Endothelial cell of umbilical vein (primary cell): Measurements from ENCODE around the gene NTSR1. TPM values are rescaled to one million over a fixed set of nuclear protein-coding genes. Genes with fewer than 3 reads are reported as not detected.

ENCODE experiments used
- BruUV-seq: library from RNA; stranded (reverse); fragments of 400-500 nt; replicated peaks from 2 replicates; lab custom pipeline; 2021; lab: Mats Ljungman, UMichigan
- CTCF ChIA-PET: fragments of 300-600, 350-600 bp; sonication (Branson Sonifier 250); formaldehyde crosslinking; loops from one replicate; lab custom pipeline; 2021; ENCODE audit warnings: antibody characterized with exemption, inconsistent platforms; lab: Charles Lee
- POLR2A ChIA-PET: fragments of 300-600, 350-600 bp; sonication (Branson Sonifier 250); formaldehyde crosslinking; loops from one replicate; lab custom pipeline; 2021; ENCODE audit warnings: antibody characterized with exemption, inconsistent platforms; lab: Charles Lee
- DNase-seq: peaks from one replicate; pipeline ENCODE4 v3.0.0-alpha.2; 2011; ENCODE audit warnings: low read depth, low spot score
- FAIRE-seq: peaks from 2 replicates; lab custom pipeline; 2011; peaks lifted over from hg19 to GRCh38; lab: Jason Lieb, UNC
- H2AFZ ChIP-seq: 2 replicates; pipeline ENCODE4 v1.6.0; 2012; ENCODE audit warnings: low read depth, low read length, control low read depth, inconsistent platforms
- H3K27ac ChIP-seq: 2 replicates; pipeline ENCODE4 v1.5.1; 2011; ENCODE audit warnings: low read depth, mild to moderate bottlenecking, control low read depth, low read length, moderate library complexity; ENCODE audit not compliant: insufficient read depth
- H3K27me3 ChIP-seq, 2 experiments: 2 replicates each; pipeline versions ENCODE4 v1.6.0 to v1.6.1; 2011; ENCODE audit warnings: low read length in 2 of 2, mixed read lengths in 1 of 2; ENCODE audit not compliant: control insufficient read depth in 2 of 2, insufficient read depth in 2 of 2
- H3K36me3 ChIP-seq, 2 experiments: 2 replicates in 1 of 2; 3 replicates in 1 of 2; pipeline ENCODE4 v1.5.1; 2011; ENCODE audit warnings: low read length in 2 of 2, mild to moderate bottlenecking in 1 of 2, moderate library complexity in 1 of 2; ENCODE audit not compliant: control insufficient read depth in 2 of 2, insufficient read depth in 2 of 2; ENCODE audit errors: extremely low read depth in 1 of 2
- H3K4me1 ChIP-seq: 3 replicates; pipeline ENCODE4 v1.5.1; 2011; ENCODE audit warnings: mild to moderate bottlenecking, low read length; ENCODE audit not compliant: control insufficient read depth, insufficient read depth; ENCODE audit errors: extremely low read depth
- H3K4me2 ChIP-seq: 2 replicates; pipeline ENCODE4 v1.6.1; 2011; ENCODE audit warnings: low read length, control low read depth, mixed read lengths; ENCODE audit not compliant: insufficient read depth
- H3K4me3 ChIP-seq, 3 experiments: fragments of 200-600 bp in 1 of 3; sonication (generic), shearing (Covaris generic) in 1 of 3; replicated peaks in 1 of 3; 2 replicates each; pipeline ENCODE4 v1.5.1; 2011 to 2016; ENCODE audit warnings: control low read depth in 3 of 3, low read length in 3 of 3, mild to moderate bottlenecking in 2 of 3, inconsistent platforms in 1 of 3, low read depth in 1 of 3, moderate library complexity in 1 of 3; ENCODE audit not compliant: insufficient read depth in 1 of 3
- H3K79me2 ChIP-seq: 2 replicates; pipeline ENCODE4 v1.6.0; 2012; ENCODE audit warnings: low read length, inconsistent platforms; ENCODE audit not compliant: control insufficient read depth, insufficient read depth
- H3K9ac ChIP-seq: replicated peaks from 2 replicates; pipeline ENCODE3; 2011; ENCODE audit warnings: low read length, control low read depth; ENCODE audit not compliant: insufficient read depth; ENCODE audit errors: extremely low read depth
- H3K9me1 ChIP-seq: replicated peaks from 3 replicates; pipeline ENCODE4 v1.6.0; 2011; ENCODE audit warnings: mild to moderate bottlenecking, low read length; ENCODE audit not compliant: control insufficient read depth, insufficient read depth; ENCODE audit errors: extremely low read depth
- H3K9me3 ChIP-seq: replicated peaks from 2 replicates; pipeline ENCODE4 v1.5.1; 2012; ENCODE audit warnings: low read length, inconsistent platforms; ENCODE audit not compliant: control insufficient read depth, insufficient read depth
- H4K20me1 ChIP-seq: replicated peaks from 2 replicates; pipeline ENCODE3; 2011; ENCODE audit warnings: mild to moderate bottlenecking, low read length; ENCODE audit not compliant: control insufficient read depth, insufficient read depth; ENCODE audit errors: extremely low read depth
- EZH2 ChIP-seq: IDR thresholded peaks from 2 replicates; pipeline ENCODE4 v1.6.1; 2012; ENCODE audit warnings: borderline replicate concordance, low read depth, mild to moderate bottlenecking, moderate library complexity, low read length, inconsistent platforms; ENCODE audit not compliant: severe bottlenecking
- FOS ChIP-seq: IDR thresholded peaks from 2 replicates; pipeline ENCODE4 v1.6.1; 2011; ENCODE audit warnings: mild to moderate bottlenecking, low read length, moderate library complexity, borderline replicate concordance; ENCODE audit not compliant: insufficient read depth
- GATA2 ChIP-seq: IDR thresholded peaks from 2 replicates; pipeline ENCODE4 v1.7.0; 2011; ENCODE audit warnings: low read depth, mild to moderate bottlenecking, moderate library complexity, mixed read lengths, low read length; ENCODE audit not compliant: insufficient read length, insufficient read depth
- JUN ChIP-seq: IDR thresholded peaks from 2 replicates; pipeline ENCODE4 v1.6.1; 2011; ENCODE audit warnings: borderline replicate concordance, low read depth; ENCODE audit not compliant: insufficient read length, insufficient read depth
- POLR2A ChIP-seq: IDR thresholded peaks from 2 replicates; pipeline ENCODE4 v1.6.1; 2012; ENCODE audit warnings: low read depth, mild to moderate bottlenecking, control low read depth, low read length
- dilution Hi-C: fragments of 300-500 bp; cut with MboI; formaldehyde crosslinking; loops from one replicate; pipeline ENCODE4 v1.15.0; 2019; ENCODE audit warnings: low sequenced_read_pairs; ENCODE audit not compliant: extremely low pct_ligation_motif_present
- intact Hi-C: fragments of 100-400 bp; cut with micrococcal nuclease; formaldehyde crosslinking; loops from one replicate; pipeline ENCODE4 v1.10.0; 2022
- polyA plus RNA-seq, 4 experiments: library from polyadenylated mRNA; depleted of rRNA in 3 of 4; stranded (reverse) in 3 of 4; unstranded in 1 of 4; fragments of >200 nt; gene quantifications; 2 replicates each; pipeline versions ENCODE4 v1.2.1 to v1.2.3, GENCODE V29; 2011 to 2012; ENCODE audit warnings: missing spikeins in 1 of 4
- total RNA-seq: library from RNA; stranded (reverse); gene quantifications from 2 replicates; pipeline ENCODE4 v1.2.3, GENCODE V29; 2021
- TF ChIP-seq, protein P1 (sequence below), 2 donors: IDR thresholded peaks; 1 replicate in 1 of 2; 2 replicates in 1 of 2; pipeline ENCODE4 v1.5.1; 2011; ENCODE audit warnings: low read length in 2 of 2, mild to moderate bottlenecking in 2 of 2, moderate library complexity in 2 of 2, control low read depth in 1 of 2, inconsistent platforms in 1 of 2, low read depth in 1 of 2; ENCODE audit not compliant: insufficient read depth in 1 of 2; ENCODE audit errors: extremely low read depth in 1 of 2

Gene NTSR1
- total and polyA plus RNA-seq, 2 donors (not counting 3 experiments of a cell fraction or from before 2014, with no cell fraction given): 0.14 to 2.1 TPM

DNA sequence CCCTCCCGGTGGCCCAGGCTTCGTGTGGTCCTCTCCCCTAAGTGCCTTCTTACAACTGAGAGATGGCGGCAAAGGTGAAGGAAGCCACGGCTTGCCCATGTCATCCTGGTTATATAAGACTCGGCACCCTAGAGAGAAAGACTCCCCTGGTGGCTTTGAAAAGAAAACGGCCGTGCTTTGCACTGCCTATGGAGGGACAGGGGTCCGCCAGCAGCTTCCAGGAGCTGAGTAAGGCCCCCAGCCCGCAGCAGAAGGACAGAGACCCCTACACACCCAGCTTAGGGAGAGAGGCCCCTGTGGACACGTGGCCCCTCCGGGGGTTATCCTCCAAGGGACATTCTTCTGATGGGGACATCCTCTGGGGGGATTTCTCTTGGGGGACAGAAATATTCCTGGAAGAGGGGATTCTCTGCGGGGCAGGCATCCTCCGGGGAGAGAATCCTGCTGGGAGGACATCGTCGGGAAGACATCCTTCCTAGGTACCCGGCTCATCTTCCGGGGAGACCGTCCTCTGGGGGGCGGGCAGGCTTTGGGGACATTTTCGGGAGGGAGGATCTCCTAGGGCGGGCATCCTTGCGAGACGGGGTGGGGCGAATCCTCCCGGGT, 95.5 kb downstream of the NTSR1 start:
- H3K4me1 ChIP-seq: peaks cover 14% of the 10 kb centered on the region
- ChIA-PET POLR2A (no interaction called here), CTCF (interaction anchor here (0.7 to 2.2 kb wide), 2 partner anchors 11 to 660 kb away, joined by 3 to 7 read pairs; no protein-coding TSS in a partner anchor)
- H3K9me3 ChIP-seq: no peaks in the 10 kb centered on the region
- intact Hi-C loops (loop anchor here (10.0 kb wide), 1 partner anchor 419 kb away; the partner anchor contains the start of gene RPS21), dilution Hi-C loops (no loop called here)
- H4K20me1 ChIP-seq: no peaks in the 10 kb centered on the region
- BruUV-seq: no TSS peak
- H3K27me3 ChIP-seq: no peaks in the 10 kb centered on the region
- H2AFZ ChIP-seq: peak overlapping the region; percentile 76
- DNase-seq (no peak), FAIRE-seq (no peak)
- no peaks in the 10 kb centered on the region for H3K9me1 ChIP-seq
- H3K36me3 ChIP-seq: peaks cover 10 to 16% of the 10 kb centered on the region in 2 experiments
- TF ChIP-seq EZH2 (no peak), GATA2 (no peak), FOS (no peak), POLR2A (no peak), JUN (no peak)
- TF ChIP-seq, protein P1, sequence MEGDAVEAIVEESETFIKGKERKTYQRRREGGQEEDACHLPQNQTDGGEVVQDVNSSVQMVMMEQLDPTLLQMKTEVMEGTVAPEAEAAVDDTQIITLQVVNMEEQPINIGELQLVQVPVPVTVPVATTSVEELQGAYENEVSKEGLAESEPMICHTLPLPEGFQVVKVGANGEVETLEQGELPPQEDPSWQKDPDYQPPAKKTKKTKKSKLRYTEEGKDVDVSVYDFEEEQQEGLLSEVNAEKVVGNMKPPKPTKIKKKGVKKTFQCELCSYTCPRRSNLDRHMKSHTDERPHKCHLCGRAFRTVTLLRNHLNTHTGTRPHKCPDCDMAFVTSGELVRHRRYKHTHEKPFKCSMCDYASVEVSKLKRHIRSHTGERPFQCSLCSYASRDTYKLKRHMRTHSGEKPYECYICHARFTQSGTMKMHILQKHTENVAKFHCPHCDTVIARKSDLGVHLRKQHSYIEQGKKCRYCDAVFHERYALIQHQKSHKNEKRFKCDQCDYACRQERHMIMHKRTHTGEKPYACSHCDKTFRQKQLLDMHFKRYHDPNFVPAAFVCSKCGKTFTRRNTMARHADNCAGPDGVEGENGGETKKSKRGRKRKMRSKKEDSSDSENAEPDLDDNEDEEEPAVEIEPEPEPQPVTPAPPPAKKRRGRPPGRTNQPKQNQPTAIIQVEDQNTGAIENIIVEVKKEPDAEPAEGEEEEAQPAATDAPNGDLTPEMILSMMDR (IDR thresholded peaks at IDR 0.05; ENCODE audit: extremely low read depth in 1 of 2, insufficient read depth in 1 of 2, low read depth in 1 of 2, low read length in 2 of 2): no peak
- H3K9ac ChIP-seq: peak overlapping the region; percentile 14
- no peak overlapping the region for H3K27ac ChIP-seq
- peak overlapping the region; percentile 44 for H3K4me2 ChIP-seq
- peaks cover 23% of the 10 kb centered on the region for H3K79me2 ChIP-seq
- H3K4me3 ChIP-seq: peak overlapping the region in 1 of 3 experiments; percentile 96
